ENCODE data around the gene CDH18.

CDH18 gene

DNA sequence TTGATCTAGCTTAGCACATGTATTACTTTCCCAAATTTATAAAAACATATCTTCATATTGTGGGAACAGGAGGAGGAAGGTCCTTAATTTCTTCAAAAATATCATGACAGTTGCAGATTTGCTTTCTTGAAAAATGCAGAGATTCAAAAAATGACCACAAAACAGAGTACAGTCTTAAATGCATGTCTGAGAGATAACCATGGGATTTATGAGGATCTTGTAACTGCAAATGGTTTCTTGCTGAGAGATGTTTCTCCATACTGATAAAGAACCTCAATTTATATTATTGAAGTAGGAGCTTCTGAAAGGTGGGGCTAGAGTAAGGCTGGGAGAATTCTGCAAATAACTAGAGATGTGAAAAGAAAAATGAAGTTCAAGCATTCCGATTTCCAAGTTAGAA is 83.2 kb downstream of the CDH18 start:
- no peak for ATAC-seq (ENCODE audit: low read depth)
- Mint-ChIP-seq H3K27ac (no peak overlapping the region), H3K4me1 (no peaks in the 10 kb centered on the region), H3K36me3 (no peaks in the 10 kb centered on the region), H3K4me3 (no peak overlapping the region), H3K9me3 (peaks cover 2% of the 10 kb centered on the region), H3K27me3 (no peaks in the 10 kb centered on the region)
- no peak for DNase-seq (ENCODE audit: low spot score in 2 of 2)

- H3K4me1 Mint-ChIP-seq, result no peaks in the 10 kb centered on the region
- H3K4me3 Mint-ChIP-seq, result no peak overlapping the region
- H3K27ac Mint-ChIP-seq, result no peak overlapping the region
- DNase-seq (ENCODE audit: low spot score in 2 of 2) (no peak), ATAC-seq (ENCODE audit: low read depth) (no peak)
- H3K36me3 Mint-ChIP-seq, result no peaks in the 10 kb centered on the region
- peaks cover 2% of the 10 kb centered on the region for H3K9me3 Mint-ChIP-seq
- H3K27me3 Mint-ChIP-seq, result no peaks in the 10 kb centered on the region
Observed at GRCh38 chr5:19903611-19904010, 84.4 kb downstream of the CDH18 start.

- no peaks in the 10 kb centered on the region for H3K36me3 Mint-ChIP-seq
- DNase-seq (ENCODE audit: low spot score in 2 of 2) (no peak), ATAC-seq (ENCODE audit: low read depth) (no peak)
- no peak overlapping the region for H3K27ac Mint-ChIP-seq
- H3K4me3 Mint-ChIP-seq, result no peak overlapping the region
- no peaks in the 10 kb centered on the region for H3K4me1 Mint-ChIP-seq
- H3K9me3 Mint-ChIP-seq, result peaks cover 2% of the 10 kb centered on the region
- H3K27me3 Mint-ChIP-seq, result no peaks in the 10 kb centered on the region
Observed at GRCh38 chr5:19902316-19902934, 85.6 kb downstream of the CDH18 start.

- Mint-ChIP-seq H3K4me1 (no peaks in the 10 kb centered on the region), H3K27me3 (no peaks in the 10 kb centered on the region), H3K27ac (no peak overlapping the region), H3K36me3 (no peaks in the 10 kb centered on the region), H3K4me3 (no peak overlapping the region), H3K9me3 (peaks cover 2% of the 10 kb centered on the region)
- DNase-seq (ENCODE audit: low spot score in 2 of 2) (no peak), ATAC-seq (ENCODE audit: low read depth) (no peak)
Observed at GRCh38 chr5:19900269-19900668, 87.7 kb downstream of the CDH18 start.

GRCh38 chr5:19891658-19892057 is 96.3 kb downstream of the CDH18 start:
- no peak for DNase-seq (ENCODE audit: low spot score in 2 of 2)
- no peaks in the 10 kb centered on the region for H3K36me3 Mint-ChIP-seq
- H3K27me3 Mint-ChIP-seq, result no peaks in the 10 kb centered on the region
- H3K4me3 Mint-ChIP-seq, result no peak overlapping the region
- no peaks in the 10 kb centered on the region for H3K9me3 Mint-ChIP-seq
- H3K4me1 Mint-ChIP-seq, result no peaks in the 10 kb centered on the region
- no peak overlapping the region for H3K27ac Mint-ChIP-seq
- no peak for ATAC-seq (ENCODE audit: low read depth)

- Mint-ChIP-seq H3K4me3 (no peak overlapping the region), H3K9me3 (peaks cover 2% of the 10 kb centered on the region), H3K27ac (no peak overlapping the region), H3K27me3 (no peaks in the 10 kb centered on the region), H3K4me1 (no peaks in the 10 kb centered on the region), H3K36me3 (no peaks in the 10 kb centered on the region)
- ATAC-seq (ENCODE audit: low read depth) (no peak), DNase-seq (ENCODE audit: low spot score in 2 of 2) (no peak)
Observed at GRCh38 chr5:19886123-19886917, 101.7 kb downstream of the CDH18 start.

DNA sequence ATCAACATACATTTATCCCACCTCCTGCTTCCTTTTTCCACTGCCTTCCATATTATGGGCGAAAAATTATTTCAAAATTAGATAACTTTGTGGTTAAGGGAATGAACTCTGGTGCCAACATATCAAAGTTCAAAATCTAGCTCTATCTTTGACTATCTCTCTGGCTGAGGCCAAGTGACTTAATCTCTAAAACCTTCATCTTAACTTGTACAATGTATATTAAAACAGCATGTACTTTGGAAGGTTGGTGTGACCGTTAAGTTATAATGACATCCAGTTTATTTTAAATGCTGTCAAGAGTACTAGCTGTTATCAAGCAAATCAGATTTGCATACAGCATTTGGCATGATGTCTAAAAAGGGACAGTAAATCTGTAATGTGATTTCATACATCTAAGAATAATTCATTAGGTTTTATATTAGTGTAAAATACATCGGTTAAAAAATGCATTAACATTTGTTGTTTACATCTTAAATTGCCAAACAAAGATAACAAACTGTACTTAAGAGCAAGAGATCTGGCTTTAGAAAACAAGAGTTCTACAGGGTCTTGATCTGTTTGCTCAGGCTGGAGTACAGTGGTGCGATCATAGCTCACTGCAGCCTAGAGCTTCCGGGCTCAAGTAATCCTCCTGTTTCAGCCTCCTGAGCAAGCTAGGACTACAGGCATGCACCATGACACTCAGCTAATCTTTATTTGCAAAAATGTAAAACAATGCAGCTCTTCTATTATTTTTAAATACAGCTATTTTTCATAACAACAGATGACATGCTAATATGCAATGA is 102.8 kb downstream of the CDH18 start:
- peaks cover 2% of the 10 kb centered on the region for H3K9me3 Mint-ChIP-seq
- H3K27ac Mint-ChIP-seq, result no peak overlapping the region
- H3K4me3 Mint-ChIP-seq, result no peak overlapping the region
- no peaks in the 10 kb centered on the region for H3K27me3 Mint-ChIP-seq
- H3K4me1 Mint-ChIP-seq, result no peaks in the 10 kb centered on the region
- DNase-seq (ENCODE audit: low spot score in 2 of 2) (no peak), ATAC-seq (ENCODE audit: low read depth) (no peak)
- H3K36me3 Mint-ChIP-seq, result no peaks in the 10 kb centered on the region

GRCh38 chr5:19880859-19881436 is 107.1 kb downstream of the CDH18 start:
- Mint-ChIP-seq H3K27ac (no peak overlapping the region), H3K4me1 (no peaks in the 10 kb centered on the region), H3K27me3 (no peaks in the 10 kb centered on the region), H3K4me3 (no peak overlapping the region), H3K9me3 (peaks cover 2% of the 10 kb centered on the region), H3K36me3 (no peaks in the 10 kb centered on the region)
- ATAC-seq (ENCODE audit: low read depth) (no peak), DNase-seq (ENCODE audit: low spot score in 2 of 2) (no peak)

DNA sequence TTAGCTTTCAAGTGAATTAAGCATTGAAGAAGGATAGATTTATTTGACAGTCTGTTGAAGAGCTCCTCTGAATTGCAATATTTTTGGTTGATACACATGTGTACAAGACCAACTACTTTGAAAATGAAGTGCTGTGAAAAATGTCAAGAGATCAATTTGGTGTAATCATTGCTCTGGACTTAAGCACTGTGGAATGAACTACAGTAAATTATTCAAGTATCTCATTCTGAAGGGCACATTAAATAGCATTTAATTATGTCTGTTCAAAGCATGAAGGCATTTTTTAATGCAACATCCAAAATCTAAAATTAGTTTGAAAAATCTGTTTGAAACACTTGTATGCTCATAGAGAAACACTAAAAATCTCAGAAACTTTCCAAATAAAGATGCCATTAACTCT is 107.5 kb downstream of the CDH18 start:
- no peak for DNase-seq (ENCODE audit: low spot score in 2 of 2)
- Mint-ChIP-seq H3K4me1 (no peaks in the 10 kb centered on the region), H3K9me3 (peaks cover 2% of the 10 kb centered on the region), H3K27me3 (no peaks in the 10 kb centered on the region), H3K27ac (no peak overlapping the region), H3K36me3 (no peaks in the 10 kb centered on the region), H3K4me3 (no peak overlapping the region)
- no peak for ATAC-seq (ENCODE audit: low read depth)

GRCh38 chr5:19874811-19875210 is 113.2 kb downstream of the CDH18 start:
- H3K4me1 Mint-ChIP-seq, result no peaks in the 10 kb centered on the region

DNA sequence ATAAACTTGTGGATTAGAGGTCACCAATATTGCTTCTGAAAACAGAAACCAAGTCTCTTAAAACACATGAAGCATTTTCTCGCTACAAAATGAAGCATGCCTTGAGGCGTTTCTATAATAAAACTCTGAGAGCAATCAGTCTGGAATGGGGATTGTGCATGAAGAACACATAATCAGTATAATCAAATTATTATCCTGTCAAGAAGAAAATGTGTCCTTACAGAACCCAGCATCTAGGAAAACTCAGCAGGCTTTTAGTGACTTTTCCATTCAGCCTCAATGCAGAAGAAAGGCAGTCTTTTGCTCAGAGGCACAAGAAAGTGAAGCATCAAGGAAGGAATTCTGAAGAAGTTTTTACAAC is 121.9 kb downstream of the CDH18 start:
- H3K36me3 Mint-ChIP-seq, result no peaks in the 10 kb centered on the region
- no peaks in the 10 kb centered on the region for H3K4me1 Mint-ChIP-seq
- H3K27me3 Mint-ChIP-seq, result no peaks in the 10 kb centered on the region
- peaks cover 5% of the 10 kb centered on the region for H3K9me3 Mint-ChIP-seq
- H3K4me3 Mint-ChIP-seq, result no peak overlapping the region
- no peak for ATAC-seq (ENCODE audit: low read depth)
- DNase-seq (ENCODE audit: low spot score in 2 of 2), result no peak
- no peak overlapping the region for H3K27ac Mint-ChIP-seq

More at GRCh38 chr5:19874811-19875210, 113.2 kb downstream of the CDH18 start:
- no peaks in the 10 kb centered on the region for H3K27me3 Mint-ChIP-seq
- H3K9me3 Mint-ChIP-seq, result no peaks in the 10 kb centered on the region
- DNase-seq (ENCODE audit: low spot score in 2 of 2), result no peak
- no peak overlapping the region for H3K27ac Mint-ChIP-seq
- ATAC-seq (ENCODE audit: low read depth), result no peak
- H3K36me3 Mint-ChIP-seq, result no peaks in the 10 kb centered on the region
- H3K4me3 Mint-ChIP-seq, result no peak overlapping the region

DNA sequence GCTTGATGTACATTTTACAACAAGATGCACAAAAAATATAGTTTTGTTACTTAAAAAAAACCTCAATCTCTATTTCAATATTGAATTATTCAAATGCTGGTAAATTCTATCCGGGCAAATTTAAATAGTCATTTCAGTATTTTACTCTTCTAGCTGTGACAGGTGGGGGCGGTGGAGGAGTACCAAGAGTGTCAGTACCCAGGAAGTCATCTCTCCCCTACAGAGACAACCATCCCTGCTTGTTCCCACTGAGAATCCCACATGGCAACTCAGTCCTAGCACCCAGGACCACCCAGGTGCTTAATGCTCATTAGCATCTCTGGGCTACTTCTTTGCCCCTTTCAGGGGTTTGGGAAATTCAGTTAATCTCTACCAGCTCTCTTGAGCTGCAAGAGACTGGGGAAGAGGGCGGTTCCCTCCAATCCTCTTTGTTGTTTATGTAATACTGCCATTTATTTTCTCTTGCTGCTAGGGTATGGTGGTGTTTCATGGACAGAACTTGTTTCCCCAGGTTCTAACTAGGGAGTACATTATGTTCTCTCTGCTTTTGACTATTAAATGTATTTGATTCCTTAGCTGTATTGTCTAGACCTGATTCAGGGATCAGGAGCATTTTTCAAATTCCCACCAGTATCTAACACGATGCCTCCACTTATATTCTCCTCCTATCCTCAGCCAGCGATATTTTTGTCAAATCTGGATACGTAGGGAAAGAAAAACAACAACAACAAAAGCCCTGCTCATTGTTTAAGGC is 122.5 kb downstream of the CDH18 start:
- no peak overlapping the region for H3K27ac Mint-ChIP-seq
- no peaks in the 10 kb centered on the region for H3K27me3 Mint-ChIP-seq
- ATAC-seq (ENCODE audit: low read depth) (no peak), DNase-seq (ENCODE audit: low spot score in 2 of 2) (no peak)
- H3K4me1 Mint-ChIP-seq, result no peaks in the 10 kb centered on the region
- no peak overlapping the region for H3K4me3 Mint-ChIP-seq
- H3K9me3 Mint-ChIP-seq, result peaks cover 5% of the 10 kb centered on the region
- no peaks in the 10 kb centered on the region for H3K36me3 Mint-ChIP-seq

- DNase-seq (ENCODE audit: low spot score in 2 of 2) (no peak), ATAC-seq (ENCODE audit: low read depth) (no peak)
- H3K27ac Mint-ChIP-seq, result no peak overlapping the region
- peaks cover 5% of the 10 kb centered on the region for H3K9me3 Mint-ChIP-seq
- H3K36me3 Mint-ChIP-seq, result no peaks in the 10 kb centered on the region
- H3K4me3 Mint-ChIP-seq, result no peak overlapping the region
- H3K27me3 Mint-ChIP-seq, result no peaks in the 10 kb centered on the region
- no peaks in the 10 kb centered on the region for H3K4me1 Mint-ChIP-seq
Observed at GRCh38 chr5:19862711-19863110, 125.3 kb downstream of the CDH18 start.

Measured in memory B cell (primary cell).